ENCODE results near the gene R3HDM4. TPM values are rescaled to one million over a fixed set of nuclear protein-coding genes. Genes with fewer than 3 reads are reported as not detected.

The R3HDM4 gene
- total and polyA plus RNA-seq, 10 of the 15 experiments (the other 5 are each of a cell fraction or from before 2014, with no cell fraction given) = 1.3 to 65.8 (median 27.7) TPM

GRCh38 chr19:872266-872951 lies 40.6 kb downstream of the R3HDM4 start:
- FAIRE-seq = peak; percentile 70
- no peak overlapping the region for H3K4me2 ChIP-seq (ENCODE audit: control insufficient read depth, insufficient read depth)
- TF ChIP-seq CUX1 (IDR thresholded peaks at IDR 0.05; ENCODE audit: insufficient replicate concordance, low read depth, low read length) (no peak), TCF3 (IDR thresholded peaks at IDR 0.05; ENCODE audit: borderline replicate concordance, insufficient read depth, low read depth, low read length) (no peak), BACH1 (IDR thresholded peaks at IDR 0.05; ENCODE audit: borderline replicate concordance) (no peak), NR2C2 (IDR thresholded peaks at IDR 0.05; ENCODE audit: borderline replicate concordance, control insufficient read depth, insufficient read length, low read depth) (no peak), MEF2A (IDR thresholded peaks at IDR 0.05; ENCODE audit: insufficient read depth, low read depth, low read length) (no peak), MYC (IDR thresholded peaks at IDR 0.05; ENCODE audit: insufficient read depth, insufficient read length, insufficient replicate concordance, low read length, severe bottlenecking) (no peak), ELK1 (IDR thresholded peaks at IDR 0.05; ENCODE audit: low read depth, low read length) (no peak), ZNF24 (IDR thresholded peaks at IDR 0.05) (no peak), PAX5 (IDR thresholded peaks at IDR 0.05; ENCODE audit: borderline replicate concordance, low read depth, low read length) (no peak), NKRF (conservative IDR thresholded peaks at IDR 0.05) (no peak), KLF5 (IDR thresholded peaks at IDR 0.05; ENCODE audit: partially characterized antibody) (no peak), YBX1 (IDR thresholded peaks at IDR 0.05) (no peak), ASH2L (IDR thresholded peaks at IDR 0.05; ENCODE audit: borderline replicate concordance, low read depth) (no peak), NFIC (IDR thresholded peaks at IDR 0.05; ENCODE audit: low read depth, low read length) (no peak)

More at GRCh38 chr19:872266-872951, 40.6 kb downstream of the R3HDM4 start:
- peak; percentile 97 for ATAC-seq
- H3K4me1 ChIP-seq (ENCODE audit: control insufficient read depth, insufficient read depth, low read length) = no peaks in the 10 kb centered on the region
- H3K9ac ChIP-seq (ENCODE audit: control insufficient read depth, insufficient read depth, low read length) = no peak overlapping the region
- H4K20me1 ChIP-seq (ENCODE audit: control insufficient read depth, insufficient read depth) = no peaks in the 10 kb centered on the region
- intact Hi-C loops (cut with micrococcal nuclease; ENCODE audit: unreplicated experiment) = no loop called here
- in situ Hi-C loops (cut with MboI) = no loop called here
- H3K4me3 ChIP-seq = no peak overlapping the region
- WGBS (ENCODE audit: insufficient coverage, insufficient replicate concordance, low lambda C conversion rate, missing lambda C conversion rate) = 21% methylated on average over 21 of the region's 27 CpGs
- DNase-seq (ENCODE audit: low read depth, low spot score) = peak; percentile 36
- no peaks in the 10 kb centered on the region for H3K79me2 ChIP-seq (ENCODE audit: control insufficient read depth, insufficient read depth, low read length)
- RAD21 ChIA-PET (ENCODE audit: unreplicated experiment) = interaction anchor here (0.6 kb wide), 1 partner anchor 373 kb away, joined by 3 read pairs; no protein-coding TSS in a partner anchor
- CTCF ChIA-PET = no interaction called here
- POLR2A ChIA-PET = interaction anchor here (0.5 to 1.1 kb wide), 2 partner anchors 21 to 26 kb away, joined by 3 to 4 read pairs; partner anchors contain the start of genes MED16 and RNU6-9
- no peak overlapping the region for H2AFZ ChIP-seq (ENCODE audit: control insufficient read depth, low read depth, low read length)
- BruUV-seq (replicated peaks) = no TSS peak
- no peaks in the 10 kb centered on the region; a peak in 2 of 4 replicates for H3K36me3 ChIP-seq (ENCODE audit: control insufficient read depth in 2 of 2, insufficient read depth in 2 of 2, low read length in 1 of 2)
- no peaks in the 10 kb centered on the region for H3K27me3 ChIP-seq (replicated peaks in 1 of 2; ENCODE audit: control insufficient read depth in 2 of 2, insufficient read depth in 2 of 2, low read length in 1 of 2)
- H3K27ac ChIP-seq (ENCODE audit: control insufficient read depth, insufficient read depth) = no peak overlapping the region
- SMC1A ChIA-PET (ENCODE audit: uncharacterized antibody, unreplicated experiment) = no interaction called here
- H3K9me3 ChIP-seq (replicated peaks; ENCODE audit: control insufficient read depth, insufficient read depth, low read length) = no peaks in the 10 kb centered on the region

Data from GM12878 (cell line).